ENCODE measurements around the gene HACD4.

The HACD4 gene

GRCh38 chr9:20995616-20996015 lies 35.8 kb downstream of the HACD4 start:
- no peak overlapping the region for H3K27ac ChIP-seq (ENCODE audit: extremely low read depth, low read depth, low read length)
- H3K4me1 ChIP-seq (ENCODE audit: control insufficient read depth, insufficient read depth, low read length): peaks cover 5% of the 10 kb centered on the region
- H3K9me3 ChIP-seq (ENCODE audit: control insufficient read depth, insufficient read depth, low read depth, low read length): no peaks in the 10 kb centered on the region
- no peak for TF ChIP-seq GFI1B (tag by site-specific recombination; IDR thresholded peaks at IDR 0.05)
- TF ChIP-seq ZBTB7A (tag by site-specific recombination; IDR thresholded peaks at IDR 0.05; ENCODE audit: low read depth): no peak
- TF ChIP-seq ZNF670 (tag by site-specific recombination; IDR thresholded peaks at IDR 0.05; ENCODE audit: low read depth): no peak
- TF ChIP-seq ZNF560 (tag by site-specific recombination; IDR thresholded peaks at IDR 0.05; ENCODE audit: borderline replicate concordance): no peak
- no peak for TF ChIP-seq ZNF423 (tag by site-specific recombination; IDR thresholded peaks at IDR 0.05)
- TF ChIP-seq ZNF114 (tag by site-specific recombination; IDR thresholded peaks at IDR 0.05): no peak
- no peak for TF ChIP-seq ZNF335 (tag by site-specific recombination; conservative IDR thresholded peaks at IDR 0.05)
- TF ChIP-seq REPIN1 (tag by site-specific recombination; IDR thresholded peaks at IDR 0.05; ENCODE audit: low read depth): no peak
- no peak for TF ChIP-seq KLF8 (tag by site-specific recombination; IDR thresholded peaks at IDR 0.05)
- TF ChIP-seq HIC1 (tag by site-specific recombination; IDR thresholded peaks at IDR 0.05): no peak
- TF ChIP-seq ZNF2 (tag by site-specific recombination; IDR thresholded peaks at IDR 0.05): no peak
- TF ChIP-seq ZNF660 (tag by site-specific recombination; IDR thresholded peaks at IDR 0.05): no peak
- no peak for TF ChIP-seq ZBTB48 (tag by site-specific recombination; IDR thresholded peaks at IDR 0.05)
- POLR2A ChIA-PET: no interaction called here
- no peak overlapping the region for H3K4me3 ChIP-seq (ENCODE audit: low read depth, low read length)
- H3K36me3 ChIP-seq (ENCODE audit: control insufficient read depth in 2 of 2, insufficient read depth in 1 of 2, low read length in 2 of 2): peaks cover 0 to 20% of the 10 kb centered on the region in 2 experiments; a peak in 1 of 3 replicates
- CTCF ChIA-PET: interaction anchor here (0.6 to 1.1 kb wide), 2 partner anchors 23 to 1069 kb away, joined by 3 read pairs; no protein-coding TSS in a partner anchor

GRCh38 chr9:20994486-20994885 lies 37.0 kb downstream of the HACD4 start:
- Histone ChIP-seq H3K36me3 (ENCODE audit: control insufficient read depth in 2 of 2, insufficient read depth in 1 of 2, low read length in 2 of 2) (peaks cover 0 to 29% of the 10 kb centered on the region in 2 experiments; a peak in 1 of 3 replicates), H3K4me1 (ENCODE audit: control insufficient read depth, insufficient read depth, low read length) (peaks cover 5% of the 10 kb centered on the region), H3K9me3 (ENCODE audit: control insufficient read depth, insufficient read depth, low read depth, low read length) (no peaks in the 10 kb centered on the region), H3K27ac (ENCODE audit: extremely low read depth, low read depth, low read length) (no peak overlapping the region), H3K4me3 (ENCODE audit: low read depth, low read length) (no peak overlapping the region)
- ChIA-PET CTCF (interaction anchor here (1.5 kb wide), 1 partner anchor 11 kb away, joined by 3 read pairs; no protein-coding TSS in a partner anchor), POLR2A (no interaction called here)
- TF ChIP-seq ZNF2 (tag by site-specific recombination; IDR thresholded peaks at IDR 0.05) (no peak), BCL6B (tag by site-specific recombination; IDR thresholded peaks at IDR 0.05) (no peak), ZNF658 (tag by site-specific recombination; IDR thresholded peaks at IDR 0.05) (no peak), ZFHX2 (tag by site-specific recombination; conservative IDR thresholded peaks at IDR 0.05) (no peak), ZNF248 (tag by site-specific recombination; IDR thresholded peaks at IDR 0.05) (no peak), MZF1 (tag by site-specific recombination; IDR thresholded peaks at IDR 0.05; ENCODE audit: borderline replicate concordance) (no peak), HIC1 (tag by site-specific recombination; IDR thresholded peaks at IDR 0.05) (no peak), ZBTB8A (tag by site-specific recombination; IDR thresholded peaks at IDR 0.05) (peak; percentile 27; the same call in 1 of the 2 replicates), ZNF580 (tag by site-specific recombination; IDR thresholded peaks at IDR 0.05) (0 out of 2 replicates have a peak, but pooled peaks have one; percentile 37), ZNF423 (tag by site-specific recombination; IDR thresholded peaks at IDR 0.05) (peak; percentile 42; the same call in 1 of the 2 replicates), PRDM6 (tag by site-specific recombination; IDR thresholded peaks at IDR 0.05) (peak; percentile 24; the same call in 1 of the 2 replicates), ZNF202 (tag by site-specific recombination; IDR thresholded peaks at IDR 0.05; ENCODE audit: borderline replicate concordance) (no peak), ZEB2 (tag by site-specific recombination; IDR thresholded peaks at IDR 0.05) (0 out of 2 replicates have a peak, but pooled peaks have one; percentile 23), GFI1B (tag by site-specific recombination; IDR thresholded peaks at IDR 0.05) (peak; percentile 49; the same call in 1 of the 2 replicates), ZNF18 (tag by site-specific recombination; IDR thresholded peaks at IDR 0.05) (no peak), ZNF843 (tag by site-specific recombination; IDR thresholded peaks at IDR 0.05) (peak; percentile 41; the same call in 1 of the 2 replicates)

Measured in HEK293 (cell line).